Esophagus muscularis mucosa (tissue), 3 donors: ENCODE measurements around the gene GFI1B.

ENCODE experiments used
- CTCF ChIP-seq, 3 experiments: fragments of 200-600 bp in 2 of 3; fragments of 450-650 bp in 1 of 3; sonication (generic) in 2 of 3; IDR thresholded peaks; one replicate each; pipeline ENCODE4 v1.5.1; 2017 to 2019; ENCODE audit warnings: antibody characterized with exemption in 3 of 3, mild to moderate bottlenecking in 2 of 3, moderate library complexity in 1 of 3
- POLR2A ChIP-seq: fragments of 450-650 bp; IDR thresholded peaks from one replicate; pipeline ENCODE4 v1.6.1; 2017; ENCODE audit warnings: antibody characterized with exemption, moderate library complexity, mild to moderate bottlenecking, low read depth
- POLR2AphosphoS5 ChIP-seq, 2 donors: sonication (generic); formaldehyde crosslinking; IDR thresholded peaks; one replicate each; pipeline ENCODE4 v1.6.1; 2017; ENCODE audit warnings: antibody characterized with exemption in 2 of 2

- TF ChIP-seq POLR2AphosphoS5 (IDR thresholded peaks at IDR 0.05) = no peak
- TF ChIP-seq CTCF (IDR thresholded peaks at IDR 0.05) = no peak
- TF ChIP-seq POLR2A = no peak
Observed at GRCh38 chr9:132986640-132987620, 8.4 kb downstream of the GFI1B start.
